Breast epithelium (tissue), 4 donors: Measurements from ENCODE around the gene CCDC24. TPM values are rescaled to one million over a fixed set of nuclear protein-coding genes. Genes with fewer than 3 reads are reported as not detected.

Experiments used
- DNase-seq, 2 donors: peaks; one replicate each; pipeline ENCODE4 v3.0.0-alpha.2; 2019; ENCODE audit warnings: low spot score in 2 of 2
- H3K27ac ChIP-seq, 2 donors: fragments of 200-600 bp; sonication (generic) in 1 of 2; one replicate each; pipeline ENCODE4 v1.5.1; 2016 to 2019; ENCODE audit warnings: mild to moderate bottlenecking in 1 of 2
- H3K27me3 ChIP-seq, 2 donors: fragments of 200-600 bp; sonication (generic) in 1 of 2; one replicate each; pipeline versions ENCODE4 v1.5.1 to v1.6.0; 2017 to 2019; ENCODE audit warnings: control low read depth in 1 of 2, mild to moderate bottlenecking in 1 of 2
- H3K36me3 ChIP-seq: fragments of 200-600 bp; one replicate; pipeline ENCODE4 v1.5.1; 2019
- H3K4me1 ChIP-seq, 2 donors: fragments of 200-600 bp; sonication (generic); one replicate each; pipeline ENCODE4 v1.5.1; 2016 to 2019; ENCODE audit warnings: control low read depth in 1 of 2
- H3K4me3 ChIP-seq, 3 donors: fragments of 200-600 bp; sonication (generic); 1 replicate in 2 of 3; 2 replicates in 1 of 3; pipeline ENCODE4 v1.5.1; 2016 to 2019; ENCODE audit warnings: mild to moderate bottlenecking in 3 of 3, moderate library complexity in 2 of 3
- H3K9me3 ChIP-seq, 2 donors: fragments of 200-600 bp; sonication (generic) in 1 of 2; one replicate each; pipeline ENCODE4 v1.5.1; 2016 to 2019; ENCODE audit warnings: control low read depth in 1 of 2
- CTCF ChIP-seq, 3 donors: fragments of 450-650 bp; IDR thresholded peaks; one replicate each; pipeline ENCODE4 v1.5.1; 2016 to 2017; ENCODE audit warnings: antibody characterized with exemption in 3 of 3, mild to moderate bottlenecking in 3 of 3, moderate library complexity in 3 of 3
- POLR2A ChIP-seq: fragments of 450-650 bp; IDR thresholded peaks from one replicate; pipeline ENCODE4 v1.6.1; 2016; ENCODE audit warnings: antibody characterized with exemption, mild to moderate bottlenecking, moderate library complexity
- POLR2AphosphoS5 ChIP-seq, 3 donors: sonication (generic); formaldehyde crosslinking; IDR thresholded peaks; one replicate each; pipeline ENCODE4 v1.6.1; 2017; ENCODE audit warnings: antibody characterized with exemption in 3 of 3
- intact Hi-C: fragments of 100-400 bp; cut with DNase I; formaldehyde crosslinking; loops from one replicate; pipeline ENCODE4 v1.15.1; 2023; ENCODE audit warnings: low total_unique reads
- total RNA-seq, 3 donors: library from RNA; depleted of rRNA; stranded (reverse); fragments of >200 nt; gene quantifications; one replicate each; pipeline ENCODE4 v1.1.0, GENCODE V29; 2016

The CCDC24 gene
- total RNA-seq, 3 donors from 2014 or later, result 5.4 to 12.5 (median 12.3) TPM

GRCh38 chr1:44032170-44032790, 40.9 kb downstream of the CCDC24 start:
- Histone ChIP-seq H3K27me3 (no peaks in the 10 kb centered on the region), H3K9me3 (no peaks in the 10 kb centered on the region), H3K27ac (peak overlapping the region; percentile 42 to 80), H3K36me3 (no peaks in the 10 kb centered on the region), H3K4me1 (peaks cover 0 to 12% of the 10 kb centered on the region in 2 donors), H3K4me3 (no peak overlapping the region)
- intact Hi-C loops, result loop anchor here (10.0 kb wide), 1 partner anchor 267 kb away; no protein-coding TSS in a partner anchor
- peak in 1 of 2 donors; percentile 46 for DNase-seq
- no peak for TF ChIP-seq POLR2AphosphoS5 (IDR thresholded peaks at IDR 0.05)
- no peak for TF ChIP-seq POLR2A

GRCh38 chr1:44033041-44033575, 41.7 kb downstream of the CCDC24 start:
- H3K27me3 ChIP-seq, result no peaks in the 10 kb centered on the region
- H3K4me1 ChIP-seq, result peaks cover 0 to 12% of the 10 kb centered on the region in 2 donors
- peak overlapping the region; percentile 40 to 80 for H3K27ac ChIP-seq
- TF ChIP-seq POLR2AphosphoS5 (IDR thresholded peaks at IDR 0.05) (no peak), CTCF (IDR thresholded peaks at IDR 0.05) (no peak), POLR2A (no peak)
- DNase-seq, result no peak
- no peaks in the 10 kb centered on the region for H3K9me3 ChIP-seq
- intact Hi-C loops, result loop anchor here (10.0 kb wide), 1 partner anchor 268 kb away; no protein-coding TSS in a partner anchor
- H3K4me3 ChIP-seq, result no peak overlapping the region
- no peaks in the 10 kb centered on the region for H3K36me3 ChIP-seq

DNA sequence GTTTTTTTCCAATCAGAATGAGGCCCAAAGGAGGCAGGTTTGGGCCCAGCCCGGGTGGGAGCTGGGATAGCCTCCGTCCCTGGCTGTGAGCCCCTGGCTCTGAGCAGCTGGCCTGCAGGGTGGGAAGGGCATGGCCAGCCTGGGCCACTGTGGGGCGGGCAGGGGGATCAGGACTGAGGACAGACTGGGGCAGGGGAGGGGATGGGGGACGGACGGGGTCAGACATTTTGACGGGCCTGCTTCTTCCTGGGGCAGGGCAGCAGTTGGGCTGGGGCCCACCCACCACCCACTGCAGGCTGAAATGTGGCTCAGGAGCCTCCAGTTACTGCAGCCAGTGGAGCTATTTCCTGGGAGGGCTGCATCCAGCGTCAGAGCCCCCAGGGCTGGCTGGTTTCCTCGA, 42.4 kb downstream of the CCDC24 start:
- Histone ChIP-seq H3K4me1 (peaks cover 0 to 12% of the 10 kb centered on the region in 2 donors), H3K9me3 (no peaks in the 10 kb centered on the region), H3K36me3 (no peaks in the 10 kb centered on the region), H3K4me3 (no peak overlapping the region), H3K27ac (peak overlapping the region in 1 of 2 donors; percentile 50), H3K27me3 (no peaks in the 10 kb centered on the region)
- intact Hi-C loops, result loop anchor here (10.0 kb wide), 1 partner anchor 269 kb away; no protein-coding TSS in a partner anchor
- no peak for DNase-seq
- TF ChIP-seq POLR2A (no peak), CTCF (IDR thresholded peaks at IDR 0.05) (no peak), POLR2AphosphoS5 (IDR thresholded peaks at IDR 0.05) (no peak)

DNA sequence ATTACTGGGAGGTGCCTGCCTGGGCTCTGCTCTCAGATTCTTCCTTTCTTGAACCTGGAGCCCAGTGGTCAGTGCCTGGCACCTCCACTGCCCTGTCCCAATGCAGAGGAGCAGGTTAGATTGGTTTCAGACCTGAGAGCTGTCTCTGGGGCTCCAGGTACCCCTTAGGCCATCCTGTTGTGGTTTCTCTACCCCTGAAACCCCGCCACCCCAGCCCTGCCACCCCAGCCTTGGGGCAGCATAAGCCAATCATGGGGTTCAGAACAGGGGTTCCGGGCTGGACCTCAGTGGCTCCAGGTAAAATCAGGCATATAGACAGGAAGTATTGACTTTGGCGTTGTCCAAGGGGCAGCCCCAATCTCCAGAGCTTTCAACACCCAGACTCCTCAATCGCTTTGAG, 43.0 kb downstream of the CCDC24 start:
- Histone ChIP-seq H3K4me1 (peaks cover 0 to 12% of the 10 kb centered on the region in 2 donors), H3K9me3 (no peaks in the 10 kb centered on the region), H3K27me3 (no peaks in the 10 kb centered on the region), H3K27ac (peak overlapping the region in 1 of 2 donors; percentile 62), H3K4me3 (no peak overlapping the region), H3K36me3 (no peaks in the 10 kb centered on the region)
- TF ChIP-seq POLR2A (no peak), CTCF (IDR thresholded peaks at IDR 0.05) (no peak), POLR2AphosphoS5 (IDR thresholded peaks at IDR 0.05) (no peak)
- intact Hi-C loops, result loop anchor here (10.0 kb wide), 1 partner anchor 270 kb away; no protein-coding TSS in a partner anchor
- DNase-seq, result no peak

- intact Hi-C loops, result loop anchor here (10.0 kb wide), 1 partner anchor 270 kb away; no protein-coding TSS in a partner anchor
- Histone ChIP-seq H3K27ac (peak overlapping the region in 1 of 2 donors; percentile 62), H3K36me3 (no peaks in the 10 kb centered on the region), H3K4me1 (peaks cover 0 to 12% of the 10 kb centered on the region in 2 donors), H3K4me3 (no peak overlapping the region), H3K27me3 (no peaks in the 10 kb centered on the region), H3K9me3 (no peaks in the 10 kb centered on the region)
- TF ChIP-seq CTCF (IDR thresholded peaks at IDR 0.05) (no peak), POLR2A (no peak), POLR2AphosphoS5 (IDR thresholded peaks at IDR 0.05) (no peak)
- no peak for DNase-seq
Observed at GRCh38 chr1:44034976-44035716, 43.7 kb downstream of the CCDC24 start.
